Putamen (tissue), 1 donor: ENCODE data around the gene LRP3.
"Not testable (repeated sequence)": the region's sequence is repeated elsewhere in the genome, so short reads cannot be mapped to it uniquely, and the experiment has no call there.

Experiments used
- DNase-seq: peaks from one replicate; pipeline ENCODE4 v3.0.0-alpha.2; 2016; ENCODE audit warnings: low spot score

Gene LRP3

DNA sequence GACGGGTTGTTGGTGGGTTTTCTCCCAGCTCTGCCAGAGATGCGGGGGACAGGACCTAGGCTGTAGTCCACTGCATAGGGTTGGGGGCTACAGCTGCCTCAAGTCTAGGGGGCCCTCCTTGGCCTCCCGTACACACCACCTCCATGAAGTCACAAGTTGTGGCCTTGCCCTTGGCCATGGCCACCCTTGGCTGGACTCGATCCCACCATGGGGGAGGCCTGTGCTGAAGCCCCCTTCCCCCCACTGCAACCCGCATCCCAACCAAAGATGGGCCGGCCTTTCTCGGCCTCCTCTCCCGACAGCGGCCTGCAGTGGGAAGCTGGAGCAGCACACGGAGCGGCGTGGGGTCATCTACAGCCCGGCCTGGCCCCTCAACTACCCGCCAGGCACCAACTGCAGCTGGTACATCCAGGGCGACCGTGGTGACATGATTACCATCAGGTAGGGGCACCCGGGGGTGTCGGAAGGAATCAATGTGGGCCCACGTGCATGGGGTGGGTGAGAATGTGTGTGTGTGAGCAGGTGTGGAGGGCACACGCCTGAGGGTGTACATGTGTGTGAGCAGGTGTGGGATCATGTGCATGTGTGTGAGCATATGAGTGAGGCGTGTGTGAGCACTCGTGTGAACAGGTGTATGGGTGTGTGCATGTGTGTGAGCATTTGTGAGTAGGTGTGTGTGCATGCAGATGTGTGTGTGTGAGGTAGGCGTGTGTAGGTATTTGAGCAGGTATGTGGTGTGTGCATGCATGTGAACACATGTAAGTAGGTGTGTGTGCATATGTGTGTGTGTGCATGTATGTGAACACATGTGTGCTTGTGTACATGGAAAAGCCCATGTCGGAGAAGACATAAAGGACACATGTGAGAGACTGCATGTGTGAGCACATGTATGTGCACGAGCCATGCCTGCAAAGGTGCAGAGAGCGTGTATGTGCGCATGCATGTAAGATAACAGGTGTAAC is 8.7 kb downstream of the LRP3 start:
- no peak for DNase-seq

DNA sequence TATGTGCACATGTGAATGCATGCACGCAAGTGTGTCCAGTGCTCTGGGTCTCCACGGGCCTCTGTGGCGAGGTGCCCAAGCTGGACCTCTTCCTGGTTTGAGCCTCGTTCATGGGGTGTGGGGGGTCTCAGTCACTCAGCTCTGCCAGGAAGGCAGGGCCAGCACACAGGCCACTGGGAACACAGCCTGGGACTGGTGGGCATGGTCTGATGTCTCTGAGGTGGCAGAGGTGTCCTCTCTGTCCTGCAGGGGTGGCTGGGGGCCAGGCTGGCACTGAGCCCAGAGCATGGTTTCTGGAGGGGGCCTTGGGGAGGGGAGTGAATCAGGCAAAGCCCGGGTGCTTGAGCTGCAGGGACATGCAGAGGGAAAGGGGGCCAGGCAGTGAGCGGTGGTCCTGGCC is 9.4 kb downstream of the LRP3 start:
- no peak for DNase-seq

DNA sequence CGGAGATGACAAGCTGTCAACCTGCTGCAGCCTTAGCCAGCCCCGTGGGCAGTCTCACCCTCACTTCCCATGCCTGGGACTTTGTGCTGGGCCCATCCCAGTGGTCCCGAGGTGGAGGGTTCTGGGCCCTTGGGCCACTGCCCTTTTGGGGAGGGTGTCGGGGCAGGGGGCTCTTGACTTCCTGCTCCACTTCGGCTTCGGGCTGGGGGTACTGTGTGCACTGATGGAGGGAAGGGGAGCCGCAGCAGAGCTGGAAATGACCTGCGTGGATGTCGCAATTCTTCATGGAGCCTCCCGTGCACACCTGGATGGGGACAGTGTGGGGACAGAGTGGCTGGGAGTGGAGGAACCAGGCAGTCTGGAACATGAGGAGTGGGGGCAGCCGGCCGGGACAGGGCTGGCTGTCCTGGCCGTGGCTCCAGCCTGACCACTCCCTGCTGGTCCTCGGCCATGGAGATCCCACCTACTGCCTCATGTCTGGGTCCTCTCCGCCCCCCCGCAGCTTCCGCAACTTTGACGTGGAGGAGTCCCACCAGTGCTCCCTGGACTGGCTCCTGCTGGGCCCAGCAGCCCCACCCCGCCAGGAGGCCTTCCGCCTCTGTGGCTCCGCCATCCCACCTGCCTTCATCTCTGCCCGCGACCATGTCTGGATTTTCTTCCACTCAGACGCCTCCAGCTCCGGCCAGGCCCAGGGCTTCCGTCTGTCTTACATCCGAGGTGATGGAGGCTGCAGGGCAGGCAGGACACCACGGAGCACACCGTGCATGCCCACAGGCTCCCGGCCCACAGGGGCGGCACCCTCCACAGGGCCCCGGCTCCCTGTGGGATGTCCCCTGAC is 10.2 kb downstream of the LRP3 start:
- DNase-seq, result no peak

DNA sequence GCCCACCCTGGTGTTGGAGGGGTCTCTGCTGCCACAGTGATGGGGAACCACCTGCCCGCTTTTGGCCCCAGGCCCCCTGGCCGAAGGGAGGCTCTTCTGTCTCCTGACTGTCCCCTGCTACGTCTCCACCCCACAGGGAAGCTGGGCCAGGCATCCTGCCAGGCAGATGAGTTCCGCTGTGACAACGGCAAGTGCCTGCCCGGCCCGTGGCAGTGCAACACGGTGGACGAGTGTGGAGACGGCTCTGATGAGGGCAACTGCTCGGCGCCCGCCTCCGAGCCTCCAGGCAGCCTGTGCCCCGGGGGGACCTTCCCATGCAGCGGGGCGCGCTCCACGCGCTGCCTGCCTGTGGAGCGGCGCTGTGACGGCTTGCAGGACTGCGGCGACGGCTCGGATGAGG is 11.0 kb downstream of the LRP3 start:
- DNase-seq, result no peak

- no peak for DNase-seq
Measured at GRCh38 chr19:33205531-33206260, 11.6 kb downstream of the LRP3 start.

DNA sequence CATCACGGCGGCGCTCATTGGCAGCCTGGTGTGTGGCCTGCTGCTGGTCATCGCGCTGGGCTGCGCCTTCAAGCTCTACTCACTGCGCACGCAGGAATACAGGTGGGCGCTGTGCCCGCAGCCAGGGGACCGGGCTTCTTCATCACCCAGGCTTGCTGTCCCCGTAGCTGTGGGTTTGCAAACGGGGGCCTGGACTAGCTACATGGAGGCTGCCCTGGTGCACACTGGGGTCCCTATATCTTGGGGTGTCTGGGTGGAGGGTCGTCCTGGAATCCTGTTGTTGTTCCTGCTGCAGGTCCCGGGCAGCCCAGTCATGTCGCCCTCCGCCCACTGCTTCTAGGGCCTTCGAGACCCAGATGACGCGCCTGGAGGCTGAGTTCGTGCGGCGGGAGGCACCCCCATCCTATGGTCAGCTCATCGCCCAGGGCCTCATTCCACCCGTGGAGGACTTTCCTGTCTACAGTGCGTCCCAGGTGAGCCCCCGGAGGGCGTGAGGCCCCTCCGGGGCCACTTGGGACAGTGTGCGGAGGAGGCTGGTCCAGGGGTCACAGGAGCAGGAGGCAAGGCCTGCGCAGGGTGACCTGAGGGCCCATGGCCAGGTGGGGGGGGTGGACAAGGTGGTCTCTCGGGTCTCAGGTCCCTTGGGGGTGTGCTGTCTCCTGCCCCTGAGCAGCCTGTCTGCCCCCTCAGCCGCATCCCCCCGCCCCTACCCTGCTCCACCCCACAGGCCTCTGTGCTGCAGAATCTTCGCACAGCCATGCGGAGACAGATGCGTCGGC is 12.3 kb downstream of the LRP3 start:
- no peak for DNase-seq

- DNase-seq, result no peak
Measured at GRCh38 chr19:33207040-33207620, 13.0 kb downstream of the LRP3 start.

DNA sequence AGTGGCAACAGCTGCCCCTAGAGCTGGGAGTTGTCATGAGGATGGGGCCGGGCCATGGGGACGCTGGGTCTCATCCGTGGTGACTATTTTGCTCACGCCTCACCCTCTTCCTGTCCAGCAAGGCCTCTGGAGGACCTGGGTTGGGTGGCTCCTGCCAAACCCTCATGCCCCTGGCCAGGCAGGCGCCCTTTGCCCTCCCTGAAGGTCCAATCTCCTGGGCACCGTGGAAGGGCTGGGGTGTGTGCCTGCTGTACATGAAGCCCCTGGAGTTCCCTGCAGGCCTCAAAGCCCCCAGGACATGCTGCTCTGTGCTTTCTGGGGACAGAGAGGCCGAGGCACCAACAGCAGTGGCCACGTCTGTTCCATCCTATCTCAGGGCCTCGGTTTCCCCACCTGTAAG is 13.8 kb downstream of the LRP3 start:
- no peak for DNase-seq

DNA sequence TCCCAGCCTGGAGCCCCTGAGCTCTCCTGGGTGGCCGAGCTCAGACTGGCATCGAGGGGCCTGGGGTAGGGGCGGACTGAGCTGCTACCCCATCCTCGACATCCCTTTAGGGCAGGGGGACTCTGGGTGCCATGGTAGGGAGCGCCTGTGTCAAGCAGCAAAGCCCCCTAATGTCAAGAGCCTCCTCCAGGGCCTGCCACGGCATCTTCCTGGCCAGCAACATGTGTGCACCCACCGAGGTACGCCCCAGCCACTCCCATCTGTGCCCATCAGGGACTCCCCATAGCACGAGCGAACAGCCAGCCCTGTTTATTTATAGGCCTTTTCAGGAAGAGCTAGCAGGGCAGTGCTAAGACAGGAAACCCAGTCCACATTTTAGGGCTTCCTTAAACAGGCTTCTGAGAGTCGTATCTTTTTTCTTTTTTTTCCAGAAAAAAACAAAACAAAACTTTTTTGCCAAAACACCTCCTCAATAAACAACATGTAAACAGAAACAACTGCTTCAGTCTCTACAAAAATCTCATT is 14.3 kb downstream of the LRP3 start:
- DNase-seq, result no peak

DNA sequence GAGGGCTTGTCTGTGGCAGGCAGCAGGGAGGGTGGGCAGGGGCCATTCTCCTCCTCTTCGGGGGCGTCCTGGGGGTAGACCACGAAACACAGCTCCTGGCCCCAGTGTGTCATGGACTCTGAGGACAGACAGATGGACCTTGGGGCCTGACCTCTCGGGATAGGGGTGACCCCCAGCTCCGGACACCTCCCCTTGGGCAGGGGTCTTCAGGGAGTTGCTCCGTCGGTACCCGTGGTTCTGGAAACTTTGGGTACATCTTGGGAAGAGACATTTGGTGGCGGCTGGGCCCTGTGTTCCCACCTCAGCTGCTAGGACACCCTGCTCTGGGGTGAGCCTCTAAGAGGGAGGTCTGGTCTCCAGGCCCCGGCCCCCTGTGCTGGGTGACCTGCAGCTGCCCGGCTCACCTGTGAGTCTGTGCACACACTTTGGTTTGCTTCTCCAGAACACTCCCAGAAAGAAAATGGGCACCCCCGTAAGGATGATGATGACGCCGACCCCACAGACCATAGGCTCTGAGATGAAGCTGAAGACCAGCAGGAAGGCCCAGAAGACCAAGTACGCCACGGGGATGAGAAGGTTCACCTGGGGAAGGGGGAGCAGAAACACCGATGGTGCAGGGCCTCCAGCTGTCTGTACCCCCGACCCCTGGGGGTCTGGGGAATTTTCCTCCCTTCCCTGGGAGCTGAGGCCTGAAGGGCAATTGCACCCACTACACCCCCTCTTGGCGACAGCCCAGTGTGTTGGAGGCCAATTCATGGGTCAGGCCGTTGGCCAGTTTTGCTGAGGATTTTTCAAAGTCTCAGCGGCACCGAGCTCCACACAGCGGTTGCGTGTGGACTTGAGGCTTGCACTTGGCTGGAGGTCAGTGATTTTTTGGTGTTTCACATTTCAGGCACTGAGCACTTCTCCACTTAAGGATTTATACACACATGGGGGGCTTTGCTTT is 15.0 kb downstream of the LRP3 start:
- DNase-seq, result no peak

- not testable (repeated sequence) for DNase-seq
Measured at GRCh38 chr19:33209850-33210230, 15.7 kb downstream of the LRP3 start.

GRCh38 chr19:33210266-33210940 is 16.3 kb downstream of the LRP3 start:
- DNase-seq, result no peak

GRCh38 chr19:33211794-33212435 is 17.8 kb downstream of the LRP3 start:
- no peak for DNase-seq

GRCh38 chr19:33212436-33213172 is 18.5 kb downstream of the LRP3 start:
- no peak for DNase-seq

- no peak for DNase-seq
Measured at GRCh38 chr19:33214596-33214995, 20.5 kb downstream of the LRP3 start.

- DNase-seq, result no peak
Measured at GRCh38 chr19:33215438-33216197, 21.5 kb downstream of the LRP3 start.

DNA sequence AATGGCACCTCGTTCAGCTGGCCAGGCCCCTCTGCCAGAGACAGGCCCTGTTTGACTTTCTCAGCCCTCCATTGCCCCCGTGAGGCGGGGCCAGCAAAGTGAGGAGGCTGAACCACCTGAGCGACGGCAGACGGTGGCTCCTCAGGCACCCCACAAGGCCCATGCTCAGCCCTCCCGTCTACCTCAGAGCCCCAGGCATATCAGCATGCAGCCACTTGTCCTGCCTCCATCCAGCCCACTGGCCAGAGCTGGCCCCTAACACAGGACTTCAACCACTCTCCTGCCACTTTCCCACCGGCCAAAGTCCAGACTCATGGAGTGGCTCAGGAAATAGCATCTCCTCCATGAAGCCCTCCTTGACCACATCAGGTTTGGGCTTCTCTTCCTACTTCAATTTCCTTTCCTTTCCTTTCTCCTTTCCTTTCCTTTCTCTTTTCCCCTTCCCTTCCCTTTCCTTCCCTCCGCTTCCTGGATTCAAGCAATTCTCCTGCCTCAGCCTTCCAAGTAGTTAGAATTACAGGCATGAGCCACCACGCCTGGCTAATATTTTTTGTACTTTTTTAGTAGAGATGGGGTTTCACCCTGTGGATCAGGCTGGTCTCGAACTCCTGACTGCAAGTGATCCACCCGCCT is 22.2 kb downstream of the LRP3 start:
- no peak for DNase-seq
